Endothelial cell of umbilical vein (primary cell): ENCODE measurements around the gene TUBB4B. TPM values are rescaled to one million over a fixed set of nuclear protein-coding genes. Genes with fewer than 3 reads are reported as not detected.

Source experiments
- BruUV-seq: library from RNA; stranded (reverse); fragments of 400-500 nt; replicated peaks from 2 replicates; lab custom pipeline; 2021; lab: Mats Ljungman, UMichigan
- CTCF ChIA-PET: fragments of 300-600, 350-600 bp; sonication (Branson Sonifier 250); formaldehyde crosslinking; loops from one replicate; lab custom pipeline; 2021; ENCODE audit warnings: antibody characterized with exemption, inconsistent platforms; lab: Charles Lee
- POLR2A ChIA-PET: fragments of 300-600, 350-600 bp; sonication (Branson Sonifier 250); formaldehyde crosslinking; loops from one replicate; lab custom pipeline; 2021; ENCODE audit warnings: antibody characterized with exemption, inconsistent platforms; lab: Charles Lee
- DNase-seq: peaks from one replicate; pipeline ENCODE4 v3.0.0-alpha.2; 2011; ENCODE audit warnings: low read depth, low spot score
- FAIRE-seq: peaks from 2 replicates; lab custom pipeline; 2011; peaks lifted over from hg19 to GRCh38; lab: Jason Lieb, UNC
- H2AFZ ChIP-seq: 2 replicates; pipeline ENCODE4 v1.6.0; 2012; ENCODE audit warnings: low read depth, low read length, control low read depth, inconsistent platforms
- H3K27ac ChIP-seq: 2 replicates; pipeline ENCODE4 v1.5.1; 2011; ENCODE audit warnings: low read depth, mild to moderate bottlenecking, control low read depth, low read length, moderate library complexity; ENCODE audit not compliant: insufficient read depth
- H3K27me3 ChIP-seq, 2 experiments: 2 replicates each; pipeline versions ENCODE4 v1.6.0 to v1.6.1; 2011; ENCODE audit warnings: low read length in 2 of 2, mixed read lengths in 1 of 2; ENCODE audit not compliant: control insufficient read depth in 2 of 2, insufficient read depth in 2 of 2
- H3K36me3 ChIP-seq, 2 experiments: 2 replicates in 1 of 2; 3 replicates in 1 of 2; pipeline ENCODE4 v1.5.1; 2011; ENCODE audit warnings: low read length in 2 of 2, mild to moderate bottlenecking in 1 of 2, moderate library complexity in 1 of 2; ENCODE audit not compliant: control insufficient read depth in 2 of 2, insufficient read depth in 2 of 2; ENCODE audit errors: extremely low read depth in 1 of 2
- H3K4me1 ChIP-seq: 3 replicates; pipeline ENCODE4 v1.5.1; 2011; ENCODE audit warnings: mild to moderate bottlenecking, low read length; ENCODE audit not compliant: control insufficient read depth, insufficient read depth; ENCODE audit errors: extremely low read depth
- H3K4me2 ChIP-seq: 2 replicates; pipeline ENCODE4 v1.6.1; 2011; ENCODE audit warnings: low read length, control low read depth, mixed read lengths; ENCODE audit not compliant: insufficient read depth
- H3K4me3 ChIP-seq, 3 experiments: fragments of 200-600 bp in 1 of 3; sonication (generic), shearing (Covaris generic) in 1 of 3; replicated peaks in 1 of 3; 2 replicates each; pipeline ENCODE4 v1.5.1; 2011 to 2016; ENCODE audit warnings: control low read depth in 3 of 3, low read length in 3 of 3, mild to moderate bottlenecking in 2 of 3, inconsistent platforms in 1 of 3, low read depth in 1 of 3, moderate library complexity in 1 of 3; ENCODE audit not compliant: insufficient read depth in 1 of 3
- H3K79me2 ChIP-seq: 2 replicates; pipeline ENCODE4 v1.6.0; 2012; ENCODE audit warnings: low read length, inconsistent platforms; ENCODE audit not compliant: control insufficient read depth, insufficient read depth
- H3K9ac ChIP-seq: replicated peaks from 2 replicates; pipeline ENCODE3; 2011; ENCODE audit warnings: low read length, control low read depth; ENCODE audit not compliant: insufficient read depth; ENCODE audit errors: extremely low read depth
- H3K9me1 ChIP-seq: replicated peaks from 3 replicates; pipeline ENCODE4 v1.6.0; 2011; ENCODE audit warnings: mild to moderate bottlenecking, low read length; ENCODE audit not compliant: control insufficient read depth, insufficient read depth; ENCODE audit errors: extremely low read depth
- H3K9me3 ChIP-seq: replicated peaks from 2 replicates; pipeline ENCODE4 v1.5.1; 2012; ENCODE audit warnings: low read length, inconsistent platforms; ENCODE audit not compliant: control insufficient read depth, insufficient read depth
- H4K20me1 ChIP-seq: replicated peaks from 2 replicates; pipeline ENCODE3; 2011; ENCODE audit warnings: mild to moderate bottlenecking, low read length; ENCODE audit not compliant: control insufficient read depth, insufficient read depth; ENCODE audit errors: extremely low read depth
- CTCF ChIP-seq, 2 donors: IDR thresholded peaks; 1 replicate in 1 of 2; 2 replicates in 1 of 2; pipeline ENCODE4 v1.5.1; 2011; ENCODE audit warnings: low read length in 2 of 2, mild to moderate bottlenecking in 2 of 2, moderate library complexity in 2 of 2, control low read depth in 1 of 2, inconsistent platforms in 1 of 2, low read depth in 1 of 2; ENCODE audit not compliant: insufficient read depth in 1 of 2; ENCODE audit errors: extremely low read depth in 1 of 2
- EZH2 ChIP-seq: IDR thresholded peaks from 2 replicates; pipeline ENCODE4 v1.6.1; 2012; ENCODE audit warnings: borderline replicate concordance, low read depth, mild to moderate bottlenecking, moderate library complexity, low read length, inconsistent platforms; ENCODE audit not compliant: severe bottlenecking
- FOS ChIP-seq: IDR thresholded peaks from 2 replicates; pipeline ENCODE4 v1.6.1; 2011; ENCODE audit warnings: mild to moderate bottlenecking, low read length, moderate library complexity, borderline replicate concordance; ENCODE audit not compliant: insufficient read depth
- GATA2 ChIP-seq: IDR thresholded peaks from 2 replicates; pipeline ENCODE4 v1.7.0; 2011; ENCODE audit warnings: low read depth, mild to moderate bottlenecking, moderate library complexity, mixed read lengths, low read length; ENCODE audit not compliant: insufficient read length, insufficient read depth
- JUN ChIP-seq: IDR thresholded peaks from 2 replicates; pipeline ENCODE4 v1.6.1; 2011; ENCODE audit warnings: borderline replicate concordance, low read depth; ENCODE audit not compliant: insufficient read length, insufficient read depth
- MAX ChIP-seq: IDR thresholded peaks from 2 replicates; pipeline ENCODE4 v1.6.1; 2011; ENCODE audit not compliant: insufficient read depth, insufficient read length
- MYC ChIP-seq: IDR thresholded peaks from one replicate; pipeline ENCODE4 v1.6.1; 2011; ENCODE audit warnings: mild to moderate bottlenecking, low read depth, low read length
- POLR2A ChIP-seq: IDR thresholded peaks from 2 replicates; pipeline ENCODE4 v1.6.1; 2012; ENCODE audit warnings: low read depth, mild to moderate bottlenecking, control low read depth, low read length
- POLR2AphosphoS5 ChIP-seq: IDR thresholded peaks from 2 replicates; pipeline ENCODE4 v1.6.1; 2012; ENCODE audit warnings: low read depth, mild to moderate bottlenecking, control low read depth, low read length, moderate library complexity; ENCODE audit not compliant: insufficient read depth
- dilution Hi-C: fragments of 300-500 bp; cut with MboI; formaldehyde crosslinking; loops from one replicate; pipeline ENCODE4 v1.15.0; 2019; ENCODE audit warnings: low sequenced_read_pairs; ENCODE audit not compliant: extremely low pct_ligation_motif_present
- intact Hi-C: fragments of 100-400 bp; cut with micrococcal nuclease; formaldehyde crosslinking; loops from one replicate; pipeline ENCODE4 v1.10.0; 2022
- polyA plus RNA-seq, 4 experiments: library from polyadenylated mRNA; depleted of rRNA in 3 of 4; stranded (reverse) in 3 of 4; unstranded in 1 of 4; fragments of >200 nt; gene quantifications; 2 replicates each; pipeline versions ENCODE4 v1.2.1 to v1.2.3, GENCODE V29; 2011 to 2012; ENCODE audit warnings: missing spikeins in 1 of 4
- total RNA-seq: library from RNA; stranded (reverse); gene quantifications from 2 replicates; pipeline ENCODE4 v1.2.3, GENCODE V29; 2021

TUBB4B gene
- total and polyA plus RNA-seq, 2 donors (not counting 3 experiments of a cell fraction or from before 2014, with no cell fraction given) = 418 to 558 TPM

DNA sequence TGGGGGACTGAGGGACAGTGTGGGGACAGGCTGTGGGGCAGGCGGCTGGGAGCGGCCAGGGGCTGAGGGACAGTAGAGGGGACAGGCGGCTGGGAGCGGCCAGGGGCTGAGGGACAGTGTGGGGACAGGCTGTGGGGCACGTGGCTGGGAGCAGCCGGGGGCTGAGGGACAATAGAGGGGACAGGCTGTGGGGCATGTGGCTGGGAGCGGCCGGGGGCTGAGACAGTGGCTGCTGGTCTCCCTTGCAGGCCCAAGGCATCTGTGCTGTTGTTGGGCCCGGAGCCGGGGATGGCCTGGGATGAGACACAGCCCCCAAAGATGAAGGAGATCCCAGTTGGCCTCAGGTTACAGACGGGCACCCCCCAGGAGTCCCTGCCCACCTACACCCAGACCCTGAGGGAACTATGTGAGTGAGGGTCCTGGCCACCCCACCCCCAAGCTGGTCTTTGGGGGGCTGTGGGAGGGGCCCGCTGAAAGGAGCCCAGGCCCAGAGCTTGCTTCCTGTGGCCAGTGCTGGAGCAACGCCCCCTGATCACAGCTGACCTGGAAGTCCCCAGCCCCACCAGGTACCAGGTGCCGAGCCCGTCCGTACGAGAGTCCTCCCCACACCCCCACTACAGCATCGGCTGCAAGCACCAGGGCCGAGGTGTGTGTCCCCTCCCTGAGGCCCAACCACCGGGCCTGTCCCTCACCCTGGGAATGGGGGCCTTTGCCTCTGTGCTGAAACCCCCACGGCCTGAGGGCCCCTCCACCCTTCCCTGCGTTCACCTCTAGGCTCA, 10.6 kb downstream of the TUBB4B start:
- FAIRE-seq (no peak), DNase-seq (no peak)

More for the DNA sequence above, 10.6 kb downstream of the TUBB4B start:
- Histone ChIP-seq H3K9me3 (no peaks in the 10 kb centered on the region), H3K27me3 (no peaks in the 10 kb centered on the region), H3K36me3 (no peaks in the 10 kb centered on the region), H3K4me1 (peaks cover 13% of the 10 kb centered on the region), H3K4me2 (no peak overlapping the region), H2AFZ (no peak overlapping the region), H4K20me1 (no peaks in the 10 kb centered on the region), H3K27ac (no peak overlapping the region), H3K79me2 (peaks cover 14% of the 10 kb centered on the region), H3K9me1 (no peaks in the 10 kb centered on the region), H3K4me3 (no peak overlapping the region), H3K9ac (no peak overlapping the region)
- no TSS peak for BruUV-seq
- CTCF ChIA-PET = no interaction called here
- intact Hi-C loops = no loop called here
- dilution Hi-C loops = no loop called here
- POLR2A ChIA-PET = interaction anchor here (4.9 kb wide), 1 partner anchor 9 kb away, joined by 66 read pairs; the partner anchor contains the start of gene TUBB4B
- TF ChIP-seq EZH2 (no peak), JUN (no peak), CTCF (IDR thresholded peaks at IDR 0.05; ENCODE audit: extremely low read depth in 1 of 2, insufficient read depth in 1 of 2, low read depth in 1 of 2, low read length in 2 of 2) (no peak), POLR2A (no peak), MAX (no peak), POLR2AphosphoS5 (no peak), MYC (no peak), FOS (no peak), GATA2 (no peak)
